Endothelial cell of umbilical vein (primary cell): ENCODE data around the gene DENND2A.

Experiments
- POLR2A ChIP-seq: IDR thresholded peaks from 2 replicates; pipeline ENCODE4 v1.6.1; 2012; ENCODE audit warnings: low read depth, mild to moderate bottlenecking, control low read depth, low read length
- POLR2AphosphoS5 ChIP-seq: IDR thresholded peaks from 2 replicates; pipeline ENCODE4 v1.6.1; 2012; ENCODE audit warnings: low read depth, mild to moderate bottlenecking, control low read depth, low read length, moderate library complexity; ENCODE audit not compliant: insufficient read depth
- TF ChIP-seq, protein P1 (sequence below), 2 donors: IDR thresholded peaks; 1 replicate in 1 of 2; 2 replicates in 1 of 2; pipeline ENCODE4 v1.5.1; 2011; ENCODE audit warnings: low read length in 2 of 2, mild to moderate bottlenecking in 2 of 2, moderate library complexity in 2 of 2, control low read depth in 1 of 2, inconsistent platforms in 1 of 2, low read depth in 1 of 2; ENCODE audit not compliant: insufficient read depth in 1 of 2; ENCODE audit errors: extremely low read depth in 1 of 2

DNA sequence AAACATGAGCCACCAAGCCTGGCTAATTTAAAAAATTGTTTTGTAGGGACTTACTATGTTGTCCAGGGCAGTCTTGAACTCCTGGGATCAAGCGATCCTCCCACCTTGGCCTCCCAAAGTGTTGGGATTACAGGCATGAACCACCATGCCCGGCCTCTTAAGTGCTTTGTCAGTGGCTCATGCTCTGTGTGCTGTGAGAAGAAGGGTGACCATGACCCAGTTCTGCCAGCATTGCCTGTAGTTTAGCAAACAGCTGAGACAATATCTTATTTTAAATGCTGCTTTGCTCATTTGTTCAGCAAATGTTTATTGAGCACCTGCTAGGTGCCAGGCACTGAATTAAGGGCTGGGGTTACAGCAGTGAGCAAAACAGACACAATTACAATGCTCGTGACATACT, 41.2 kb upstream of the DENND2A start:
- no peak for TF ChIP-seq POLR2AphosphoS5
- TF ChIP-seq, protein P1, sequence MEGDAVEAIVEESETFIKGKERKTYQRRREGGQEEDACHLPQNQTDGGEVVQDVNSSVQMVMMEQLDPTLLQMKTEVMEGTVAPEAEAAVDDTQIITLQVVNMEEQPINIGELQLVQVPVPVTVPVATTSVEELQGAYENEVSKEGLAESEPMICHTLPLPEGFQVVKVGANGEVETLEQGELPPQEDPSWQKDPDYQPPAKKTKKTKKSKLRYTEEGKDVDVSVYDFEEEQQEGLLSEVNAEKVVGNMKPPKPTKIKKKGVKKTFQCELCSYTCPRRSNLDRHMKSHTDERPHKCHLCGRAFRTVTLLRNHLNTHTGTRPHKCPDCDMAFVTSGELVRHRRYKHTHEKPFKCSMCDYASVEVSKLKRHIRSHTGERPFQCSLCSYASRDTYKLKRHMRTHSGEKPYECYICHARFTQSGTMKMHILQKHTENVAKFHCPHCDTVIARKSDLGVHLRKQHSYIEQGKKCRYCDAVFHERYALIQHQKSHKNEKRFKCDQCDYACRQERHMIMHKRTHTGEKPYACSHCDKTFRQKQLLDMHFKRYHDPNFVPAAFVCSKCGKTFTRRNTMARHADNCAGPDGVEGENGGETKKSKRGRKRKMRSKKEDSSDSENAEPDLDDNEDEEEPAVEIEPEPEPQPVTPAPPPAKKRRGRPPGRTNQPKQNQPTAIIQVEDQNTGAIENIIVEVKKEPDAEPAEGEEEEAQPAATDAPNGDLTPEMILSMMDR (IDR thresholded peaks at IDR 0.05; ENCODE audit: extremely low read depth in 1 of 2, insufficient read depth in 1 of 2, low read depth in 1 of 2, low read length in 2 of 2): no peak
- no peak for TF ChIP-seq POLR2A
